ENCODE results near the gene TMA7. TPM values are rescaled to one million over a fixed set of nuclear protein-coding genes. Genes with fewer than 3 reads are reported as not detected.

The TMA7 gene
- total and polyA plus RNA-seq, 2 of the 13 experiments (the other 11 are each of a cell fraction or from before 2014, with no cell fraction given): 100 to 486 TPM

DNA sequence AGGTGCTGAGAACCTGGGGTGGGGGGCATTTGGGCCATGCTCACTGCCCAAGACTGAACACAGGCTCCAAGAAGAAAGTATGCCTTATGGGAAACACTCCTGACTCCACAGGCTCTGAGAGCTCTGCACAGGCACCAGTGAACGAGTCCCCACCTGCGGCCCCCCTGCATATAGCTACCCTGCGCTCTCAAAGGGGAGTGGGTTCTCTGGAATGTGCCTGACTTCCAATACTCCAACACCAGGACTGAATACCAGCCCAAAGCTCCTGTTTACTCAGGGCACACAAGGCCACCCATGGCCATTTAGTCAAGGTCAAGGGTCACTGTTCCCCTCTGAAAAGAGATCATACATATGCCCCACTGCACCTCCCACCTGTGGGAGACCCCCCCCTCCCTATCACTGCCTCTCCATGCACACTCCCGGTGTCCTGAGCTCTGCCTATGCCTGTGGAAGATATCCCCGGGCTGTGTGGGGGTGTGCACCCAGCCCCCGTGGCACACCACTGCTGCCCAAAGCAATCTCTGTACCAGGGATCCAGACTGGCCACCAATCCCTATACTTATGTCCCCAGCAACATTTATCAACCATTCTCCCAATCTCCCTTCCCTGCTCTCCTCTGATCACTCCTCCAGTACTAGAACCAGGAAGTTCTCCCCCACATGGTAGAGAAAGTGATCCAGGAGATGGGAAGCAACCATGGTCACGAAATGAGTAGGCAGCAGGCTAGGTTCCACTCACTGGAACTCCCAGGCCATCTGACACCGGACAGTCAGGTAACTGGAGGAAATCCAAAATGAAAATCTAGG is 8.6 kb upstream of the TMA7 start (continued):
- TF ChIP-seq ZNF569 (CRISPR knock-in tag; IDR thresholded peaks at IDR 0.05; ENCODE audit: borderline replicate concordance) (no peak), MTF2 (CRISPR knock-in tag; IDR thresholded peaks at IDR 0.05; ENCODE audit: borderline replicate concordance) (no peak), DPF2 (CRISPR knock-in tag; IDR thresholded peaks at IDR 0.05; ENCODE audit: borderline replicate concordance, low read depth) (peak; percentile 79), MEIS1 (CRISPR knock-in tag; IDR thresholded peaks at IDR 0.05; ENCODE audit: borderline replicate concordance) (no peak), FOXA3 (CRISPR knock-in tag; IDR thresholded peaks at IDR 0.05) (peak; percentile 97), RCOR2 (CRISPR knock-in tag; IDR thresholded peaks at IDR 0.05) (peak; percentile 32; the same call in 1 of the 2 replicates), ZFP36 (IDR thresholded peaks at IDR 0.05; ENCODE audit: borderline replicate concordance, low read depth, low read length, partially characterized antibody) (no peak), ZSCAN9 (CRISPR knock-in tag; IDR thresholded peaks at IDR 0.05; ENCODE audit: borderline replicate concordance) (peak; percentile 76), ZNF263 (CRISPR knock-in tag; IDR thresholded peaks at IDR 0.05) (0 out of 2 replicates have a peak, but pooled peaks have one; percentile 9), NR1H2 (CRISPR knock-in tag; IDR thresholded peaks at IDR 0.05; ENCODE audit: borderline replicate concordance, low read depth) (no peak), SRY (CRISPR knock-in tag; IDR thresholded peaks at IDR 0.05) (no peak), RARA (CRISPR knock-in tag; IDR thresholded peaks at IDR 0.05) (peak; percentile 86), GZF1 (CRISPR knock-in tag; IDR thresholded peaks at IDR 0.05) (peak; percentile 41; the same call in 1 of the 2 replicates), ZNF572 (CRISPR knock-in tag; IDR thresholded peaks at IDR 0.05) (no peak), PPARG (CRISPR knock-in tag; conservative IDR thresholded peaks at IDR 0.05) (peak; percentile 81), ZNF235 (CRISPR knock-in tag; IDR thresholded peaks at IDR 0.05; ENCODE audit: borderline replicate concordance) (no peak)
- TF ChIP-seq, protein P1, sequence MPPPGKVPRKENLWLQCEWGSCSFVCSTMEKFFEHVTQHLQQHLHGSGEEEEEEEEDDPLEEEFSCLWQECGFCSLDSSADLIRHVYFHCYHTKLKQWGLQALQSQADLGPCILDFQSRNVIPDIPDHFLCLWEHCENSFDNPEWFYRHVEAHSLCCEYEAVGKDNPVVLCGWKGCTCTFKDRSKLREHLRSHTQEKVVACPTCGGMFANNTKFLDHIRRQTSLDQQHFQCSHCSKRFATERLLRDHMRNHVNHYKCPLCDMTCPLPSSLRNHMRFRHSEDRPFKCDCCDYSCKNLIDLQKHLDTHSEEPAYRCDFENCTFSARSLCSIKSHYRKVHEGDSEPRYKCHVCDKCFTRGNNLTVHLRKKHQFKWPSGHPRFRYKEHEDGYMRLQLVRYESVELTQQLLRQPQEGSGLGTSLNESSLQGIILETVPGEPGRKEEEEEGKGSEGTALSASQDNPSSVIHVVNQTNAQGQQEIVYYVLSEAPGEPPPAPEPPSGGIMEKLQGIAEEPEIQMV (CRISPR knock-in tag; IDR thresholded peaks at IDR 0.05; ENCODE audit: low read depth): peak; percentile 50; the same call in 1 of the 2 replicates
- TF ChIP-seq, protein P2, sequence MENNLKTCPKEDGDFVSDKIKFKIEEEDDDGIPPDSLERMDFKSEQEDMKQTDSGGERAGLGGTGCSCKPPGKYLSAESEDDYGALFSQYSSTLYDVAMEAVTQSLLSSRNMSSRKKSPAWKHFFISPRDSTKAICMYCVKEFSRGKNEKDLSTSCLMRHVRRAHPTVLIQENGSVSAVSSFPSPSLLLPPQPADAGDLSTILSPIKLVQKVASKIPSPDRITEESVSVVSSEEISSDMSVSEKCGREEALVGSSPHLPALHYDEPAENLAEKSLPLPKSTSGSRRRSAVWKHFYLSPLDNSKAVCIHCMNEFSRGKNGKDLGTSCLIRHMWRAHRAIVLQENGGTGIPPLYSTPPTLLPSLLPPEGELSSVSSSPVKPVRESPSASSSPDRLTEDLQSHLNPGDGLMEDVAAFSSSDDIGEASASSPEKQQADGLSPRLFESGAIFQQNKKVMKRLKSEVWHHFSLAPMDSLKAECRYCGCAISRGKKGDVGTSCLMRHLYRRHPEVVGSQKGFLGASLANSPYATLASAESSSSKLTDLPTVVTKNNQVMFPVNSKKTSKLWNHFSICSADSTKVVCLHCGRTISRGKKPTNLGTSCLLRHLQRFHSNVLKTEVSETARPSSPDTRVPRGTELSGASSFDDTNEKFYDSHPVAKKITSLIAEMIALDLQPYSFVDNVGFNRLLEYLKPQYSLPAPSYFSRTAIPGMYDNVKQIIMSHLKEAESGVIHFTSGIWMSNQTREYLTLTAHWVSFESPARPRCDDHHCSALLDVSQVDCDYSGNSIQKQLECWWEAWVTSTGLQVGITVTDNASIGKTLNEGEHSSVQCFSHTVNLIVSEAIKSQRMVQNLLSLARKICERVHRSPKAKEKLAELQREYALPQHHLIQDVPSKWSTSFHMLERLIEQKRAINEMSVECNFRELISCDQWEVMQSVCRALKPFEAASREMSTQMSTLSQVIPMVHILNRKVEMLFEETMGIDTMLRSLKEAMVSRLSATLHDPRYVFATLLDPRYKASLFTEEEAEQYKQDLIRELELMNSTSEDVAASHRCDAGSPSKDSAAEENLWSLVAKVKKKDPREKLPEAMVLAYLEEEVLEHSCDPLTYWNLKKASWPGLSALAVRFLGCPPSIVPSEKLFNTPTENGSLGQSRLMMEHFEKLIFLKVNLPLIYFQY (CRISPR knock-in tag; IDR thresholded peaks at IDR 0.05; ENCODE audit: borderline replicate concordance): peak; percentile 70; the same call in 1 of the 2 replicates
- TF ChIP-seq, protein P3, sequence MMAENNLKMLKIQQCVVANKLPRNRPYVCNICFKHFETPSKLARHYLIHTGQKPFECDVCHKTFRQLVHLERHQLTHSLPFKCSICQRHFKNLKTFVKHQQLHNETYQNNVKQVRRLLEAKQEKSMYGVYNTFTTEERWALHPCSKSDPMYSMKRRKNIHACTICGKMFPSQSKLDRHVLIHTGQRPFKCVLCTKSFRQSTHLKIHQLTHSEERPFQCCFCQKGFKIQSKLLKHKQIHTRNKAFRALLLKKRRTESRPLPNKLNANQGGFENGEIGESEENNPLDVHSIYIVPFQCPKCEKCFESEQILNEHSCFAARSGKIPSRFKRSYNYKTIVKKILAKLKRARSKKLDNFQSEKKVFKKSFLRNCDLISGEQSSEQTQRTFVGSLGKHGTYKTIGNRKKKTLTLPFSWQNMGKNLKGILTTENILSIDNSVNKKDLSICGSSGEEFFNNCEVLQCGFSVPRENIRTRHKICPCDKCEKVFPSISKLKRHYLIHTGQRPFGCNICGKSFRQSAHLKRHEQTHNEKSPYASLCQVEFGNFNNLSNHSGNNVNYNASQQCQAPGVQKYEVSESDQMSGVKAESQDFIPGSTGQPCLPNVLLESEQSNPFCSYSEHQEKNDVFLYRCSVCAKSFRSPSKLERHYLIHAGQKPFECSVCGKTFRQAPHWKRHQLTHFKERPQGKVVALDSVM (CRISPR knock-in tag; IDR thresholded peaks at IDR 0.05): no peak
- TF ChIP-seq, protein P4, sequence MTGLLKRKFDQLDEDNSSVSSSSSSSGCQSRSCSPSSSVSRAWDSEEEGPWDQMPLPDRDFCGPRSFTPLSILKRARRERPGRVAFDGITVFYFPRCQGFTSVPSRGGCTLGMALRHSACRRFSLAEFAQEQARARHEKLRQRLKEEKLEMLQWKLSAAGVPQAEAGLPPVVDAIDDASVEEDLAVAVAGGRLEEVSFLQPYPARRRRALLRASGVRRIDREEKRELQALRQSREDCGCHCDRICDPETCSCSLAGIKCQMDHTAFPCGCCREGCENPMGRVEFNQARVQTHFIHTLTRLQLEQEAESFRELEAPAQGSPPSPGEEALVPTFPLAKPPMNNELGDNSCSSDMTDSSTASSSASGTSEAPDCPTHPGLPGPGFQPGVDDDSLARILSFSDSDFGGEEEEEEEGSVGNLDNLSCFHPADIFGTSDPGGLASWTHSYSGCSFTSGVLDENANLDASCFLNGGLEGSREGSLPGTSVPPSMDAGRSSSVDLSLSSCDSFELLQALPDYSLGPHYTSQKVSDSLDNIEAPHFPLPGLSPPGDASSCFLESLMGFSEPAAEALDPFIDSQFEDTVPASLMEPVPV (CRISPR knock-in tag; IDR thresholded peaks at IDR 0.05): no peak
